ENCODE measurements around the gene CACNB2.

DNA sequence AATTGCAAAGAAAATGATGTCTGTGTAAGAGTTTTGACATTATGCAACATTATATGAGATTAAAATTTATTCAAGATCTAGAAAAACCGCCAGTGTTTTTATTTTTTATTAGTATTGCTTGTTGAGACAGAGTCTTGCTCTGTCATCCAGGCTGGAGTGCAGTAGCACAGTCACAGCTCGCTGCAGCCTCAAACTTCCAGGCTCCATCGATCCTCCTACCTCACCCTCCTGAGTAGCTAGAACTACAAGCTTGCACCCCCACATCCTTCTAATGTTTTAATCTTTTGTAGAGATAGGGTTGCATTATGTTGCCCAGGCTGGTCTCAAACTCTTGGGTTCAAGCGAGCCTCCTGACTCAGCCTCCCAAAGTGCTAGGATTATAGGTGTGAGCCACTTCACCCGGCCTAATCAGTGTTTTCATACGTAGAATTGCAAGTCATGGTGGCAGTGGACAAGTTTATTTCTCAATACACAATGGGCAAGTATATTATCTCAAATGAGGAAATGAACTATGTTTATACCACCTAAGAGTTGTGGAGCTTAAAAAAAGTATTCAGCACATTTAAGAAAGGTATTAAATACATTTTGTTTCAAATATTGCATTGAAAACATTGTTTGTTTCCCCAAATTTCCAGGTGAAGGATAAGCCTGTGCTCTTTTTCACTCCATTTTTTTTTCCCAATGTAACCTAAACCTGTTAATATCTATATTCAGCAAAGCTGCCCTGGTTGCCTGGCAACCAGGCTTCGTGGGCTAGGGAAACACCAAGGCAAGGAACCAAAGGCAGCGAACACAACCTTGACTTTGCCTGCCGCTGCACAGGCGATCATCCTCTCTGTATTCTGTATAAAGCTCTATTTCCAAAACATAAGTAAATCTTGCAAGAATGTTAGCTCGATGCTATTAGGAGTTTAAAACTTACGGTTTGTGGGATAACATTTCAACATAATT lies 163.9 kb downstream of the CACNB2 start:
- TF ChIP-seq EP300 (IDR thresholded peaks at IDR 0.05) (no peak), POLR2AphosphoS5 (IDR thresholded peaks at IDR 0.05) (no peak)
- TF ChIP-seq, protein P1, sequence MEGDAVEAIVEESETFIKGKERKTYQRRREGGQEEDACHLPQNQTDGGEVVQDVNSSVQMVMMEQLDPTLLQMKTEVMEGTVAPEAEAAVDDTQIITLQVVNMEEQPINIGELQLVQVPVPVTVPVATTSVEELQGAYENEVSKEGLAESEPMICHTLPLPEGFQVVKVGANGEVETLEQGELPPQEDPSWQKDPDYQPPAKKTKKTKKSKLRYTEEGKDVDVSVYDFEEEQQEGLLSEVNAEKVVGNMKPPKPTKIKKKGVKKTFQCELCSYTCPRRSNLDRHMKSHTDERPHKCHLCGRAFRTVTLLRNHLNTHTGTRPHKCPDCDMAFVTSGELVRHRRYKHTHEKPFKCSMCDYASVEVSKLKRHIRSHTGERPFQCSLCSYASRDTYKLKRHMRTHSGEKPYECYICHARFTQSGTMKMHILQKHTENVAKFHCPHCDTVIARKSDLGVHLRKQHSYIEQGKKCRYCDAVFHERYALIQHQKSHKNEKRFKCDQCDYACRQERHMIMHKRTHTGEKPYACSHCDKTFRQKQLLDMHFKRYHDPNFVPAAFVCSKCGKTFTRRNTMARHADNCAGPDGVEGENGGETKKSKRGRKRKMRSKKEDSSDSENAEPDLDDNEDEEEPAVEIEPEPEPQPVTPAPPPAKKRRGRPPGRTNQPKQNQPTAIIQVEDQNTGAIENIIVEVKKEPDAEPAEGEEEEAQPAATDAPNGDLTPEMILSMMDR (IDR thresholded peaks at IDR 0.05), result no peak
